Mucosa of descending colon (tissue), 3 donors: ENCODE data around the gene TNRC6A. TPM values are rescaled to one million over a fixed set of nuclear protein-coding genes. Genes with fewer than 3 reads are reported as not detected.

Experiments
- ATAC-seq: fragments of 200-7000 bp; cut with Tn5 transposase; one replicate; pipeline ENCODE4 v1.9.1; 2020; ENCODE audit warnings: mild to moderate bottlenecking, moderate library complexity
- DNase-seq, 3 donors: peaks; one replicate each; pipeline ENCODE4 v3.0.0-alpha.2; 2020
- H3K36me3 ChIP-seq: fragments of 200-600 bp; one replicate; pipeline ENCODE4 v1.8.0; 2021; ENCODE audit warnings: low read depth, mild to moderate bottlenecking
- H3K4me1 ChIP-seq: fragments of 200-600 bp; one replicate; pipeline ENCODE4 v1.8.0; 2021; ENCODE audit warnings: low read depth, mild to moderate bottlenecking
- H3K4me3 ChIP-seq: fragments of 200-600 bp; one replicate; pipeline ENCODE4 v1.8.0; 2021; ENCODE audit warnings: mild to moderate bottlenecking
- H3K9me3 ChIP-seq: fragments of 200-600 bp; one replicate; pipeline ENCODE4 v1.8.0; 2021; ENCODE audit warnings: mild to moderate bottlenecking
- intact Hi-C, 2 donors: fragments of 100-400 bp; cut with DNase I in 1 of 2; cut with micrococcal nuclease in 1 of 2; formaldehyde crosslinking; loops; one replicate each; pipeline versions ENCODE4 v1.11.0 to v1.11.1; 2022; cut with DNase I, micrococcal nuclease
- total RNA-seq, 3 donors: library from RNA; stranded (reverse); fragmentation: NEBNext Ultra II Directional in 2 of 3; extraction: Animal tissue kit (Norgen Biotek cat#: 25700) in 2 of 3; gene quantifications; one replicate each; pipeline versions ENCODE4 v1.2.1 to v1.2.4, GENCODE V29; 2021 to 2023
- TF ChIP-seq, protein P1 (sequence below): fragments of 200-600 bp; IDR thresholded peaks from one replicate; pipeline ENCODE4 v1.8.0; 2022; ENCODE audit warnings: antibody characterized with exemption, mild to moderate bottlenecking
- donor health status: DM: no; HTN: no; CAD: no; lungs with moderate emphysema.
- donor health status: DM: no; HTN: no; CAD: no.
- donor health status: DM: no; HTN: yes; CAD: no.

TNRC6A gene
- total RNA-seq, 3 donors from 2014 or later: 40.5 to 83.7 (median 47.8) TPM

GRCh38 chr16:24686678-24687077 lies 42.8 kb upstream of the TNRC6A start:
- H3K36me3 ChIP-seq: no peaks in the 10 kb centered on the region
- TF ChIP-seq, protein P1, sequence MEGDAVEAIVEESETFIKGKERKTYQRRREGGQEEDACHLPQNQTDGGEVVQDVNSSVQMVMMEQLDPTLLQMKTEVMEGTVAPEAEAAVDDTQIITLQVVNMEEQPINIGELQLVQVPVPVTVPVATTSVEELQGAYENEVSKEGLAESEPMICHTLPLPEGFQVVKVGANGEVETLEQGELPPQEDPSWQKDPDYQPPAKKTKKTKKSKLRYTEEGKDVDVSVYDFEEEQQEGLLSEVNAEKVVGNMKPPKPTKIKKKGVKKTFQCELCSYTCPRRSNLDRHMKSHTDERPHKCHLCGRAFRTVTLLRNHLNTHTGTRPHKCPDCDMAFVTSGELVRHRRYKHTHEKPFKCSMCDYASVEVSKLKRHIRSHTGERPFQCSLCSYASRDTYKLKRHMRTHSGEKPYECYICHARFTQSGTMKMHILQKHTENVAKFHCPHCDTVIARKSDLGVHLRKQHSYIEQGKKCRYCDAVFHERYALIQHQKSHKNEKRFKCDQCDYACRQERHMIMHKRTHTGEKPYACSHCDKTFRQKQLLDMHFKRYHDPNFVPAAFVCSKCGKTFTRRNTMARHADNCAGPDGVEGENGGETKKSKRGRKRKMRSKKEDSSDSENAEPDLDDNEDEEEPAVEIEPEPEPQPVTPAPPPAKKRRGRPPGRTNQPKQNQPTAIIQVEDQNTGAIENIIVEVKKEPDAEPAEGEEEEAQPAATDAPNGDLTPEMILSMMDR: no peak
- DNase-seq (no peak), ATAC-seq (no peak)
- H3K4me3 ChIP-seq: no peak overlapping the region
- H3K9me3 ChIP-seq: no peaks in the 10 kb centered on the region
- intact Hi-C loops: no loop called here
- peaks cover 3% of the 10 kb centered on the region for H3K4me1 ChIP-seq

- ATAC-seq: no peak
- H3K9me3 ChIP-seq: no peaks in the 10 kb centered on the region
Measured at GRCh38 chr16:24688359-24688758, 41.1 kb upstream of the TNRC6A start.

DNA sequence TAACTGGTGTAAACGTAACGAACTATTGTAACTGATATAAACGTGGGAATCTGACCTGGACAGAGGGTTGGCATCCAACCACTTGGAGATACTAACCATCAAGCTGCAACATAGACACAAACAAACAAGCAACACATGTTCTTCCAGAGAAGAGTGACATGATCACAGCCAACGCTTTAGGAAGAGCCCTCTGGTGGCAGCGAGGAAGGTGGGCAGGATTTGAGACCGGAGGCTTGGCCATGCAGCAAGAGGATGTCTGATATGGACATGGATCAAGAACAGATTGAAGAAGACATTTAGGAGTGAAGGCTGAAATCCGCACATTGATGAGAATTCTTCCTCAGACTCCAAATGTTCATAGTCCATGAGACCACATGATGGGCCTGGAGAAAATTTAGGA lies 40.3 kb upstream of the TNRC6A start:
- no peaks in the 10 kb centered on the region for H3K36me3 ChIP-seq
- TF ChIP-seq, protein P1: no peak
- peaks cover 3% of the 10 kb centered on the region for H3K4me1 ChIP-seq
- intact Hi-C loops: no loop called here
- no peak for DNase-seq
- H3K4me3 ChIP-seq: no peak overlapping the region
- no peak for ATAC-seq
- H3K9me3 ChIP-seq: no peaks in the 10 kb centered on the region

More at GRCh38 chr16:24688359-24688758, 41.1 kb upstream of the TNRC6A start:
- Histone ChIP-seq H3K36me3 (no peaks in the 10 kb centered on the region), H3K4me1 (peaks cover 3% of the 10 kb centered on the region), H3K4me3 (no peak overlapping the region)
- TF ChIP-seq, protein P1: no peak
- no peak for DNase-seq
- intact Hi-C loops: no loop called here

- DNase-seq (no peak), ATAC-seq (no peak)
- intact Hi-C loops: no loop called here
- no peaks in the 10 kb centered on the region for H3K9me3 ChIP-seq
- no peaks in the 10 kb centered on the region for H3K36me3 ChIP-seq
- H3K4me1 ChIP-seq: no peaks in the 10 kb centered on the region
- TF ChIP-seq, protein P1: no peak
- no peak overlapping the region for H3K4me3 ChIP-seq
Measured at GRCh38 chr16:24692854-24693253, 36.6 kb upstream of the TNRC6A start.

GRCh38 chr16:24694931-24695330 lies 34.5 kb upstream of the TNRC6A start:
- TF ChIP-seq, protein P1: no peak
- intact Hi-C loops: no loop called here
- no peaks in the 10 kb centered on the region for H3K36me3 ChIP-seq
- no peaks in the 10 kb centered on the region for H3K9me3 ChIP-seq
- DNase-seq: no peak
- no peaks in the 10 kb centered on the region for H3K4me1 ChIP-seq
- no peak for ATAC-seq
- H3K4me3 ChIP-seq: no peak overlapping the region

GRCh38 chr16:24696699-24697098 lies 32.8 kb upstream of the TNRC6A start:
- DNase-seq (no peak), ATAC-seq (no peak)
- Histone ChIP-seq H3K4me3 (no peak overlapping the region), H3K9me3 (no peaks in the 10 kb centered on the region), H3K36me3 (no peaks in the 10 kb centered on the region), H3K4me1 (no peaks in the 10 kb centered on the region)
- TF ChIP-seq, protein P1: no peak
- intact Hi-C loops: no loop called here
